H1 (cell line): ENCODE measurements around the gene DLG1. TPM values are rescaled to one million over a fixed set of nuclear protein-coding genes. Genes with fewer than 3 reads are reported as not detected.

ENCODE experiments used
- CTCF ChIA-PET: fragments of 300-600 bp; sonication (Branson Sonifier 250); formaldehyde crosslinking; loops from one replicate; lab custom pipeline; 2021; ENCODE audit not compliant: partially characterized antibody; lab: Charles Lee
- POLR2A ChIA-PET: fragments of 300-600 bp; sonication (Branson Sonifier 250); formaldehyde crosslinking; loops from one replicate; lab custom pipeline; 2021; ENCODE audit warnings: inconsistent platforms; ENCODE audit not compliant: partially characterized antibody; lab: Charles Lee
- DNase-seq, 2 experiments: peaks; one replicate each; pipeline versions ENCODE4 v3.0.0 to v3.0.0-alpha.2; 2010 to 2022; ENCODE audit warnings: low spot score in 2 of 2, low read depth in 1 of 2, mixed read lengths in 1 of 2
- FAIRE-seq: peaks from 2 replicates; lab custom pipeline; 2011; peaks lifted over from hg19 to GRCh38; lab: Jason Lieb, UNC
- H2AFZ ChIP-seq: 2 replicates; pipeline ENCODE4 v1.8.1; 2012; ENCODE audit warnings: low read length, inconsistent platforms
- H2AK5ac ChIP-seq: 2 replicates; pipeline ENCODE4 v1.6.1; 2013; ENCODE audit warnings: low read depth, low read length
- H2BK120ac ChIP-seq: replicated peaks from 2 replicates; pipeline ENCODE3; 2013; ENCODE audit warnings: low read depth, low read length, inconsistent platforms
- H2BK12ac ChIP-seq: 2 replicates; pipeline ENCODE4 v1.6.1; 2013; ENCODE audit warnings: low read depth, low read length
- H2BK15ac ChIP-seq: 2 replicates; pipeline ENCODE4 v1.6.1; 2013; ENCODE audit warnings: low read length
- H2BK20ac ChIP-seq: 2 replicates; pipeline ENCODE4 v1.6.1; 2013; ENCODE audit warnings: low read length
- H2BK5ac ChIP-seq: 2 replicates; pipeline ENCODE4 v1.6.1; 2013; ENCODE audit warnings: low read depth, low read length
- H3K14ac ChIP-seq: 2 replicates; pipeline ENCODE4 v1.6.1; 2013; ENCODE audit warnings: inconsistent platforms; ENCODE audit not compliant: insufficient read length
- H3K18ac ChIP-seq: 2 replicates; pipeline ENCODE4 v1.6.1; 2013; ENCODE audit warnings: low read length; ENCODE audit errors: extremely low read depth
- H3K23ac ChIP-seq: 2 replicates; pipeline ENCODE4 v1.6.1; 2013; ENCODE audit warnings: inconsistent platforms; ENCODE audit not compliant: insufficient read length
- H3K23me2 ChIP-seq: 2 replicates; pipeline ENCODE4 v1.6.1; 2013; ENCODE audit warnings: low read depth, low read length
- H3K27ac ChIP-seq: 2 replicates; pipeline ENCODE4 v1.6.1; 2011; ENCODE audit warnings: low read depth, low read length, inconsistent platforms
- H3K27me3 ChIP-seq, 4 experiments: replicated peaks in 1 of 4; 1 replicate in 1 of 4; 2 replicates in 3 of 4; pipeline versions ENCODE4 v1.6.1 to v1.8.1; 2011 to 2013; ENCODE audit warnings: low read length in 3 of 4, mild to moderate bottlenecking in 3 of 4, inconsistent platforms in 2 of 4, mixed read lengths in 2 of 4, moderate library complexity in 1 of 4; ENCODE audit not compliant: control insufficient read depth in 3 of 4, insufficient read depth in 3 of 4; ENCODE audit errors: extremely low read depth in 1 of 4
- H3K36me3 ChIP-seq, 4 experiments: 2 replicates each; pipeline versions ENCODE4 v1.6.1 to v1.8.1; 2011 to 2013; ENCODE audit warnings: mild to moderate bottlenecking in 4 of 4, low read length in 3 of 4, moderate library complexity in 2 of 4, control low read depth in 1 of 4, inconsistent platforms in 1 of 4; ENCODE audit not compliant: insufficient read depth in 4 of 4, control insufficient read depth in 2 of 4
- H3K4ac ChIP-seq: replicated peaks from 2 replicates; pipeline ENCODE3; 2013; ENCODE audit warnings: low read length, low read depth, mixed read lengths, inconsistent platforms; ENCODE audit not compliant: insufficient read length
- H3K4me1 ChIP-seq, 4 experiments: replicated peaks in 1 of 4; 1 replicate in 1 of 4; 2 replicates in 3 of 4; pipeline versions ENCODE4 v1.6.1 to v1.8.1; 2011 to 2013; ENCODE audit warnings: low read length in 3 of 4, inconsistent platforms in 2 of 4, mixed read lengths in 1 of 4; ENCODE audit not compliant: insufficient read depth in 4 of 4, control insufficient read depth in 3 of 4
- H3K4me2 ChIP-seq, 2 experiments: 2 replicates each; pipeline versions ENCODE4 v1.6.1 to v1.8.1; 2011 to 2013; ENCODE audit warnings: low read depth in 2 of 2, low read length in 2 of 2, control low read depth in 1 of 2, inconsistent platforms in 1 of 2, mild to moderate bottlenecking in 1 of 2; ENCODE audit not compliant: insufficient read depth in 1 of 2
- H3K4me3 ChIP-seq, 4 experiments: fragments of 200-600, 300-600 bp in 1 of 4; sonication (generic), shearing (Covaris generic), sonication (Bioruptor Twin) in 1 of 4; 2 replicates each; pipeline versions ENCODE4 v1.5.1 to v1.8.1; 2011 to 2016; ENCODE audit warnings: low read length in 4 of 4, low read depth in 3 of 4, control low read depth in 2 of 4, inconsistent platforms in 2 of 4, mild to moderate bottlenecking in 2 of 4, mixed read lengths in 1 of 4, moderate library complexity in 1 of 4; ENCODE audit not compliant: insufficient read depth in 2 of 4; ENCODE audit errors: extremely low read depth in 1 of 4
- H3K56ac ChIP-seq: replicated peaks from 2 replicates; pipeline ENCODE3; 2013; ENCODE audit warnings: low read depth, mild to moderate bottlenecking, mixed read lengths, low read length, inconsistent platforms; ENCODE audit not compliant: insufficient read length
- H3K79me1 ChIP-seq: 2 replicates; pipeline ENCODE4 v1.6.1; 2013; ENCODE audit warnings: low read depth, low read length, control low read depth
- H3K79me2 ChIP-seq, 2 experiments: 2 replicates each; pipeline versions ENCODE4 v1.6.1 to v1.8.1; 2012 to 2013; ENCODE audit warnings: low read length in 2 of 2, mild to moderate bottlenecking in 2 of 2, inconsistent platforms in 1 of 2; ENCODE audit not compliant: insufficient read depth in 2 of 2, control insufficient read depth in 1 of 2
- H3K9ac ChIP-seq, 4 experiments: replicated peaks in 1 of 4; 1 replicate in 1 of 4; 2 replicates in 3 of 4; pipeline versions ENCODE4 v1.6.1 to v1.8.1; 2011 to 2013; ENCODE audit warnings: low read depth in 3 of 4, low read length in 3 of 4, control low read depth in 2 of 4, mild to moderate bottlenecking in 2 of 4, moderate library complexity in 2 of 4, inconsistent platforms in 1 of 4; ENCODE audit errors: extremely low read depth in 1 of 4
- H3K9me3 ChIP-seq, 2 experiments: 2 replicates each; pipeline versions ENCODE4 v1.6.1 to v1.8.1; 2012 to 2013; ENCODE audit warnings: mild to moderate bottlenecking in 2 of 2, moderate library complexity in 2 of 2, control low read depth in 1 of 2, inconsistent platforms in 1 of 2, low read depth in 1 of 2, low read length in 1 of 2, mixed read lengths in 1 of 2; ENCODE audit not compliant: insufficient read depth in 2 of 2
- H4K20me1 ChIP-seq, 2 experiments: replicated peaks in 1 of 2; 2 replicates each; pipeline versions ENCODE3 to v1.8.1; 2011 to 2013; ENCODE audit warnings: inconsistent platforms in 2 of 2, low read length in 2 of 2, mild to moderate bottlenecking in 1 of 2; ENCODE audit not compliant: insufficient read depth in 2 of 2, control insufficient read depth in 1 of 2
- H4K5ac ChIP-seq: 2 replicates; pipeline ENCODE4 v1.6.1; 2013; ENCODE audit warnings: low read length, low read depth, mixed read lengths, inconsistent platforms; ENCODE audit not compliant: insufficient read length
- H4K8ac ChIP-seq: 2 replicates; pipeline ENCODE4 v1.8.0; 2013; ENCODE audit warnings: mild to moderate bottlenecking, moderate library complexity, low read length, inconsistent platforms; ENCODE audit not compliant: insufficient read depth; ENCODE audit errors: extremely low read depth
- H4K91ac ChIP-seq: replicated peaks from 2 replicates; pipeline ENCODE3; 2013; ENCODE audit warnings: low read length, mixed read lengths, inconsistent platforms; ENCODE audit not compliant: insufficient read length
- CBX8 ChIP-seq: fragments of 300-800, 300-1000 bp; sonication (generic); IDR thresholded peaks from 2 replicates; pipeline ENCODE4 v1.7.1; 2016; ENCODE audit warnings: low read depth, low read length, borderline replicate concordance
- CEBPB ChIP-seq: IDR thresholded peaks from 2 replicates; pipeline ENCODE4 v1.6.1; 2012; ENCODE audit warnings: low read depth, low read length
- WGBS, 2 experiments: shearing (Covaris generic) in 1 of 2; methylation state at CpG; one replicate each; pipeline versions ENCODE4 v1.1.6 to v1.1.7; 2013 to 2015; ENCODE audit warnings: low lambda C conversion rate in 2 of 2, mixed read lengths in 2 of 2, inconsistent platforms in 1 of 2, low coverage in 1 of 2, missing lambda C conversion rate in 1 of 2; ENCODE audit not compliant: insufficient replicate concordance in 2 of 2, insufficient coverage in 1 of 2, insufficient read length in 1 of 2; ENCODE audit errors: extremely low coverage in 1 of 2, missing lambda C conversion rate in 1 of 2; 5-methylcytosine and 5-hydroxymethylcytosine counted together
- polyA plus RNA-seq, 7 experiments: library from polyadenylated mRNA; depleted of rRNA in 3 of 7; stranded (reverse) in 5 of 7; unstranded in 2 of 7; fragments of >200 nt in 5 of 7; fragments of 200-250 nt in 2 of 7; gene quantifications; 1 replicate in 5 of 7; 2 replicates in 1 of 7; 4 replicates in 1 of 7; pipeline versions ENCODE4 v1.2.1 to v1.2.3, GENCODE V29; 2011 to 2013; ENCODE audit warnings: missing spikeins in 2 of 7, mixed read lengths in 2 of 7
- total RNA-seq: library from RNA; stranded (reverse); fragmentation: NEBNext Ultra II Directional; extraction: Animal tissue kit (Norgen Biotek cat#: 25700); gene quantifications from 2 replicates; pipeline ENCODE4 v1.2.1, GENCODE V29; 2021

DLG1 gene
- total and polyA plus RNA-seq, 2 of the 8 experiments (the other 6 are each of a cell fraction or from before 2014, with no cell fraction given) = 13.4 to 78.8 TPM

DNA sequence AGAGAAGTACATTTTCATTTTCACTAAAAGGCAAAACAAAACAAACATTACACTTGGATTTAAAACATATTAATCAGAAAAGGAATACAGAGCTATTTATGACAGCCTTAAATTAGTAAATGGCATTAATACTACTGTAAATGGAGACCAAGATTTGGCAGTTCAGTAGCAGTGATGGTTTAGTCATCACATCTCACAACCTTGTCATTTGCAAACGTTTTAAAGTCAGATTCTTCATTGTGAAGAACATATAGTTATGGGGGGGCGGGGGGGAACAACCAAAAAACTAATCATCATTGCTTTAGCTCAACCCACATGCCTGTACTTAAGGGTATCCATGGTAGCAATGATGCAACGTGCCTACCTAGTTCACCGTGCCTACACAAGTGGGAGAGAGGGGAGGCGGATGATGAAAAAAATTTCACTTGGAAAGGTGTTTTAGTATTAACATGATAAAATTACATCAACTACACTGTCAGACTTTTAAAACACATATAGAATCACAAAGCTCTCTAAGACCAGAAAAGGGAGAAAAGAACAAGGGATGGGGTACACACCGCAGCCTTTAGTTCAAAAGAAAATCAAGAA, 40.1 kb downstream of the DLG1 start:
- Histone ChIP-seq H3K23me2 (no peaks in the 10 kb centered on the region), H3K56ac (no peak overlapping the region), H4K5ac (no peak overlapping the region), H3K36me3 (no peaks in the 10 kb centered on the region), H2BK120ac (no peak overlapping the region), H3K9ac (no peak overlapping the region), H2AK5ac (no peak overlapping the region), H3K9me3 (no peaks in the 10 kb centered on the region), H3K79me1 (peaks cover 6% of the 10 kb centered on the region; the same call in 1 of the 2 replicates), H2BK5ac (no peak overlapping the region), H3K79me2 (peaks cover under 1 to 97% of the 10 kb centered on the region in 2 experiments; a peak in 3 of 4 replicates), H2BK20ac (no peak overlapping the region), H3K4me2 (no peak overlapping the region), H3K4me1 (peaks cover 0 to 2% (median 0%) of the 10 kb centered on the region in 4 experiments; a peak in 1 of 7 replicates), H3K27me3 (no peaks in the 10 kb centered on the region), H4K20me1 (peaks cover 5 to 7% of the 10 kb centered on the region in 2 experiments), H3K4ac (no peak overlapping the region), H4K8ac (no peak overlapping the region), H3K27ac (no peak overlapping the region), H2BK12ac (no peak overlapping the region), H3K23ac (no peak overlapping the region), H2BK15ac (no peak overlapping the region), H2AFZ (no peak overlapping the region), H4K91ac (no peak overlapping the region), H3K14ac (no peak overlapping the region), H3K4me3 (no peak overlapping the region), H3K18ac (no peak overlapping the region)
- CTCF ChIA-PET = interaction anchor here (0.7 to 4.1 kb wide), 19 partner anchors 14 to 280 kb away, joined by 3 to 52 read pairs (median 10); no protein-coding TSS in a partner anchor
- DNase-seq (no peak), FAIRE-seq (no peak)
- POLR2A ChIA-PET = no interaction called here
- TF ChIP-seq CBX8 = no peak
- 0 out of 2 replicates have a peak, but pooled peaks have one; percentile 28 for TF ChIP-seq CEBPB
- WGBS, 2 experiments = 75% methylated on average over 6 of the region's 6 CpGs; no CpG with 5 or more reads in 1 of the 2 experiments
